IPS-15b (cell line): Measurements from ENCODE around the gene USP32.

ENCODE experiments used
- H3K27me3 ChIP-seq: one replicate; pipeline ENCODE4 v1.6.1; 2013; ENCODE audit warnings: low read length; ENCODE audit not compliant: control insufficient read depth, insufficient read depth
- H3K36me3 ChIP-seq: one replicate; pipeline ENCODE4 v1.6.1; 2013; ENCODE audit warnings: low read length; ENCODE audit not compliant: control insufficient read depth, insufficient read depth
- H3K4me1 ChIP-seq: one replicate; pipeline ENCODE4 v1.6.1; 2013; ENCODE audit warnings: mild to moderate bottlenecking, low read length; ENCODE audit not compliant: control insufficient read depth, insufficient read depth
- H3K4me3 ChIP-seq: one replicate; pipeline ENCODE4 v1.5.1; 2013; ENCODE audit warnings: low read depth, low read length
- H3K9ac ChIP-seq: one replicate; pipeline ENCODE4 v1.6.1; 2013; ENCODE audit warnings: low read depth, mild to moderate bottlenecking, low read length
- H3K9me3 ChIP-seq: one replicate; pipeline ENCODE4 v1.6.1; 2013; ENCODE audit warnings: mild to moderate bottlenecking, low read length; ENCODE audit not compliant: control insufficient read depth, insufficient read depth

USP32 gene

DNA sequence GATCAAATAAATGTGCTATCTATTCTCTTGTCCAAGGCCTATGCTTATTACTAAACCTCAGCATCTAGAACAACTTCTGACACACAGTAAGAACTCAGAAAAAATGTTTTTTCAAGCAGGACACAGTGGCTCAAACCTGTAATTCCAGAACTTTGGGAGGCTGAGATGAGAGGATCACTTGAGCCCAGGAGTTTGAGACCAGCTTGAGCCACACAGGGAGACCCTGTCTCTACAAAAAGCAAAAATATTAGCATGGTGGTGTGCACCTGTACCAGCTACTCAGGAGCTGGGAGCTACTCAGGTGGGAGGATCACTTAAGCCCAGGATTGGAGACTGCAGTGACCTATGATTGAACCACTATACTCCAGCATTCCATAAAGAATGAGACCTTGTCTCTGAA is 32.5 kb downstream of the USP32 start:
- Histone ChIP-seq H3K9ac (no peak overlapping the region), H3K27me3 (no peaks in the 10 kb centered on the region)

GRCh38 chr17:60358606-60359225 is 33.2 kb downstream of the USP32 start:
- peaks cover 2% of the 10 kb centered on the region for H3K4me1 ChIP-seq
- H3K27me3 ChIP-seq: no peaks in the 10 kb centered on the region
- no peaks in the 10 kb centered on the region for H3K9me3 ChIP-seq
- H3K36me3 ChIP-seq: no peaks in the 10 kb centered on the region
- no peak overlapping the region for H3K4me3 ChIP-seq
- no peak overlapping the region for H3K9ac ChIP-seq

More for the DNA sequence above, 32.5 kb downstream of the USP32 start:
- peaks cover 2% of the 10 kb centered on the region for H3K4me1 ChIP-seq
- H3K9me3 ChIP-seq: no peaks in the 10 kb centered on the region
- no peaks in the 10 kb centered on the region for H3K36me3 ChIP-seq
- no peak overlapping the region for H3K4me3 ChIP-seq

DNA sequence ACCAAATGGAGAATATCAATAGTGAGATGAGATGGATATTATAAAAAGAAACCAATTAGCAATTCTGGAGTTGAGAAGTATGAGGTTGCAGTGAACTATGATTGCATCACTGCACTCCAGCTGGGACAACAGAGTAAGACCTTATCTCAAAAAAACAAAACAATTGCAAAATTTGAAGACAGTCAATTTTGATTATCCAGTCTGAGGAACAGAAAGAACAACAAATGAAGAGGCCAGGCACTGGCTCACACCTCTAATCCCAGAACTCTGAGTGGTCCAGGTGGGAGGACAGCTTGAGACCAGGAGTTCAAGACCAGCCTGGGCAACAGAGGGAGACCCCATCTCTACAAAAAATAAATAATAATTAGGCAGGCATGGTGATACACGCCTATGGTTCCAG is 35.0 kb downstream of the USP32 start:
- Histone ChIP-seq H3K36me3 (no peaks in the 10 kb centered on the region), H3K27me3 (no peaks in the 10 kb centered on the region), H3K4me3 (no peak overlapping the region), H3K9me3 (no peaks in the 10 kb centered on the region), H3K9ac (no peak overlapping the region), H3K4me1 (peaks cover 2% of the 10 kb centered on the region)

DNA sequence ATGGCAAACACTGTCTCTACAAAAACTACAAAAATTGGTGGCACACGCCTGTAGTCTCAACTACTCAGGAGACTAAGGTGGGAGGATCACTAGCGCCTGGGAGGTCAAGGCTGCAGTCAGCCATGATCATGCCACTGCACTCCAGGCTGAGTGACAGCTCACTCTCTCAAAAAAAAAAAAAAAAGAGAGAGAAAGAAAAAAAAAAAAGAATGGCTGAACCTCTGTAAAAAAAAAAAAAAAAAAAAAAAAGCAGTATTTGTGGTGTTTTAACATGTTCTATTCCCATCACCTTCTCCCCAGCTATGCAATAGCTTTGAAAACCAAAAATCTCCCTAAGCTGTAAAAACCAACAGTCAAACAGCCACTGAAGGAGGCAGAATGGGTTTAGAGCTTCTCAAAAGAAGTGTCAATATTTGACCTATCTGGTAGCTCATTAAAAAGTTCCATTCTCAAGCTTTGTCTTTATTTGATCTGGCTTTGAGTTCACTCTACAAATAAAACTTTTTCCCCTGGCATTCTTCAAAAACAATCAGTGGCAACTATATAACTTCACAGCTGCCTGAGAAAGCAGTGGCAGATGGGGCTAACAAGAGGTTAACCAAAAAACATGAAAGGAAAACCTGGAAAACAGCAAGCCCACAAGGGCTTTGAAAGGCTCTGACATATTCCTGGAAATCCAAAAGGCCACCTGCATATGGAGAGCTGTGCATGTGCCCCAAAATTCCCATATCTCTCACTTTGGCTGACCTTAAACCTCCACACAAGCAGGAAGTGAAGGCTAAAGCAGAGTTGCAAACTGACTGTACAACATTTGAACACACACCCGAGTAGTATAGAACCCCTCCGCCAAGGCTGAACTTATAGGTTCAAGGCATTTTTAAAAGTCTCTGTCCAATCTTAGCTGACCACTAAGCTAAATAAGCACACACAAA is 36.0 kb downstream of the USP32 start:
- Histone ChIP-seq H3K4me1 (peaks cover 2% of the 10 kb centered on the region), H3K36me3 (no peaks in the 10 kb centered on the region), H3K9ac (no peak overlapping the region), H3K4me3 (no peak overlapping the region), H3K9me3 (no peaks in the 10 kb centered on the region), H3K27me3 (no peaks in the 10 kb centered on the region)

DNA sequence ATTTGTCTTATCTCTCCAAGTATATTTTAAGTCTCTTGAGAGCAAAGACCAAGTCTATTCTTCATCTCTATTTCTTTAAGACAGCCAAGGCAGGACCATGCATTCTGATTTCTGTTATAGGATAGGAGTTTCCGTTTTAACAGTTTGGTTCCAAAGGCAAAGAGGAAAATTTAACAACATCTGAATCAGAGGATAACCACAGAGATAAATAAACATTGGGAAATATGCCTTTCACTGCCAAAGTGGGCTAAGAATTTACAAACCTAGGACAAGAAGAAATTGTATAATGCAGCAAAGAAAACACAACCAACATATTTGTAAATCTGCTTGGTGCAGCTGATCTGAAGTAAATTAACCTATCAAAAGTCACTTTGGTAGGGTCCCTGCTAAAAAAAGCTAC is 37.7 kb downstream of the USP32 start:
- H3K27me3 ChIP-seq: no peaks in the 10 kb centered on the region
- H3K36me3 ChIP-seq: no peaks in the 10 kb centered on the region
- H3K9me3 ChIP-seq: no peaks in the 10 kb centered on the region
- peaks cover 2% of the 10 kb centered on the region for H3K4me1 ChIP-seq
- H3K9ac ChIP-seq: no peak overlapping the region
- H3K4me3 ChIP-seq: no peak overlapping the region

- no peaks in the 10 kb centered on the region for H3K36me3 ChIP-seq
- H3K27me3 ChIP-seq: no peaks in the 10 kb centered on the region
- H3K9me3 ChIP-seq: no peaks in the 10 kb centered on the region
- H3K4me1 ChIP-seq: peaks cover 2% of the 10 kb centered on the region
- no peak overlapping the region for H3K4me3 ChIP-seq
- H3K9ac ChIP-seq: no peak overlapping the region
Observed at GRCh38 chr17:60353773-60354172, 38.2 kb downstream of the USP32 start.

GRCh38 chr17:60352569-60352968 is 39.4 kb downstream of the USP32 start:
- H3K9ac ChIP-seq: no peak overlapping the region
- H3K27me3 ChIP-seq: no peaks in the 10 kb centered on the region
- H3K4me1 ChIP-seq: peaks cover 2% of the 10 kb centered on the region
- no peaks in the 10 kb centered on the region for H3K36me3 ChIP-seq
- no peak overlapping the region for H3K4me3 ChIP-seq
- no peaks in the 10 kb centered on the region for H3K9me3 ChIP-seq

GRCh38 chr17:60352071-60352470 is 39.9 kb downstream of the USP32 start:
- peaks cover 2% of the 10 kb centered on the region for H3K4me1 ChIP-seq

GRCh38 chr17:60351012-60351695 is 40.8 kb downstream of the USP32 start:
- Histone ChIP-seq H3K9ac (no peak overlapping the region), H3K4me1 (peaks cover under 1% of the 10 kb centered on the region), H3K36me3 (no peaks in the 10 kb centered on the region), H3K27me3 (no peaks in the 10 kb centered on the region), H3K4me3 (no peak overlapping the region), H3K9me3 (no peaks in the 10 kb centered on the region)

More at GRCh38 chr17:60352071-60352470, 39.9 kb downstream of the USP32 start:
- Histone ChIP-seq H3K27me3 (no peaks in the 10 kb centered on the region), H3K4me3 (no peak overlapping the region), H3K9ac (no peak overlapping the region), H3K36me3 (no peaks in the 10 kb centered on the region), H3K9me3 (no peaks in the 10 kb centered on the region)

DNA sequence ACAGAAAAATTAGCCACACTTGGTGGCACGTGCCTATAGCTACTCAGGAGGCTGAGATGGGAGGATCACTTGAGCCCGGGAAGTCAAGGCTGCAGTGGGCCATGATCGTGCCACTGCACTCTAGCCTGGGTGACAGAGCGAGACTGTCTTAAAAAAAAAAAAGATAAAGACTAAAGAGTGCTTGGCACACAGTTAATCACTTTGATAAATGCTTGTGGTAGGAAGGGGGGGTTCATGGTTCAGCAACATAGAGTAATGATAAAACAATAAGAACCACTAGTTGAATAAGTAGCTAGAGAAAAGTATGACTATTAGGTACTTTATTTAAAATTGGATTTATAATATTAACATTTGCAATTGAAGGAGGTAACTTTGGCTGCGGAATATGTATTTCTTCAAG is 43.3 kb downstream of the USP32 start:
- no peak overlapping the region for H3K4me3 ChIP-seq
- no peaks in the 10 kb centered on the region for H3K27me3 ChIP-seq
- H3K4me1 ChIP-seq: no peaks in the 10 kb centered on the region
- H3K9ac ChIP-seq: no peak overlapping the region
- H3K9me3 ChIP-seq: no peaks in the 10 kb centered on the region
- H3K36me3 ChIP-seq: no peaks in the 10 kb centered on the region

- H3K9me3 ChIP-seq: no peaks in the 10 kb centered on the region
- H3K36me3 ChIP-seq: peaks cover 4% of the 10 kb centered on the region
- H3K4me1 ChIP-seq: no peaks in the 10 kb centered on the region
- no peaks in the 10 kb centered on the region for H3K27me3 ChIP-seq
- H3K9ac ChIP-seq: no peak overlapping the region
- no peak overlapping the region for H3K4me3 ChIP-seq
Observed at GRCh38 chr17:60345233-60345632, 46.7 kb downstream of the USP32 start.
